Liver (tissue), 9 donors: Measurements from ENCODE around the gene RINT1. TPM values are rescaled to one million over a fixed set of nuclear protein-coding genes. Genes with fewer than 3 reads are reported as not detected.

Experiments used
- DNase-seq: peaks from one replicate; pipeline ENCODE4 v3.0.0-alpha.2; 2017; ENCODE audit warnings: low spot score
- H3K27ac ChIP-seq, 2 donors: one replicate each; pipeline ENCODE4 v1.7.0; 2013; ENCODE audit warnings: inconsistent platforms in 2 of 2, low read length in 2 of 2, control low read depth in 1 of 2, low read depth in 1 of 2, mild to moderate bottlenecking in 1 of 2
- H3K27me3 ChIP-seq, 4 donors: one replicate each; pipeline versions ENCODE4 v1.6.1 to v1.7.0; 2013; ENCODE audit warnings: low read length in 3 of 4, inconsistent platforms in 1 of 4, mild to moderate bottlenecking in 1 of 4, moderate library complexity in 1 of 4; ENCODE audit not compliant: control insufficient read depth in 4 of 4, insufficient read depth in 4 of 4
- H3K36me3 ChIP-seq, 4 donors: one replicate each; pipeline versions ENCODE4 v1.6.1 to v1.7.0; 2013; ENCODE audit warnings: low read length in 3 of 4, mild to moderate bottlenecking in 3 of 4, low read depth in 1 of 4, moderate library complexity in 1 of 4; ENCODE audit not compliant: control insufficient read depth in 4 of 4, insufficient read depth in 3 of 4
- H3K4me1 ChIP-seq, 4 donors: one replicate each; pipeline versions ENCODE4 v1.6.1 to v1.7.0; 2013; ENCODE audit warnings: low read length in 3 of 4, mild to moderate bottlenecking in 3 of 4, moderate library complexity in 1 of 4; ENCODE audit not compliant: control insufficient read depth in 4 of 4, insufficient read depth in 4 of 4
- H3K4me3 ChIP-seq, 3 donors: one replicate each; pipeline versions ENCODE4 v1.6.1 to v1.7.0; 2013; ENCODE audit warnings: low read length in 3 of 3, control low read depth in 1 of 3, low read depth in 1 of 3, mild to moderate bottlenecking in 1 of 3
- H3K9ac ChIP-seq, 2 donors: one replicate each; pipeline ENCODE4 v1.7.0; 2013; ENCODE audit warnings: low read length in 2 of 2, mild to moderate bottlenecking in 2 of 2, moderate library complexity in 2 of 2, control low read depth in 1 of 2, low read depth in 1 of 2
- H3K9me3 ChIP-seq, 4 donors: one replicate each; pipeline versions ENCODE4 v1.6.1 to v1.7.0; 2013; ENCODE audit warnings: low read length in 3 of 4; ENCODE audit not compliant: control insufficient read depth in 4 of 4
- EGR1 ChIP-seq, 2 donors: IDR thresholded peaks; 2 replicates each; pipeline ENCODE4 v1.6.1; 2016 to 2018; ENCODE audit warnings: antibody characterized with exemption in 2 of 2, low read depth in 2 of 2
- FOXA1 ChIP-seq: IDR thresholded peaks from 2 replicates; pipeline ENCODE4 v1.6.1; 2016; ENCODE audit warnings: antibody characterized with exemption
- FOXA2 ChIP-seq: IDR thresholded peaks from 2 replicates; pipeline ENCODE4 v1.6.1; 2016; ENCODE audit warnings: antibody characterized with exemption
- GABPA ChIP-seq, 2 donors: IDR thresholded peaks in 1 of 2; conservative IDR thresholded peaks in 1 of 2; 2 replicates each; pipeline ENCODE4 v1.6.1; 2016; ENCODE audit warnings: antibody characterized with exemption in 2 of 2, mild to moderate bottlenecking in 1 of 2, moderate library complexity in 1 of 2
- HNF4A ChIP-seq, 2 donors: conservative IDR thresholded peaks; 2 replicates each; pipeline ENCODE4 v1.6.1; 2016; ENCODE audit warnings: antibody characterized with exemption in 2 of 2, mild to moderate bottlenecking in 2 of 2
- HNF4G ChIP-seq: IDR thresholded peaks from 2 replicates; pipeline ENCODE4 v1.6.1; 2016; ENCODE audit warnings: antibody characterized with exemption
- JUND ChIP-seq, 2 donors: IDR thresholded peaks; 2 replicates each; pipeline ENCODE4 v1.6.1; 2016; ENCODE audit warnings: antibody characterized with exemption in 2 of 2
- NR2F2 ChIP-seq: IDR thresholded peaks from 2 replicates; pipeline ENCODE4 v1.6.1; 2016; ENCODE audit warnings: antibody characterized with exemption
- RAD21 ChIP-seq, 2 donors: IDR thresholded peaks; 2 replicates each; pipeline ENCODE4 v1.6.1; 2016; ENCODE audit warnings: antibody characterized with exemption in 2 of 2, mild to moderate bottlenecking in 2 of 2
- RXRA ChIP-seq, 2 donors: IDR thresholded peaks; 2 replicates each; pipeline ENCODE4 v1.6.1; 2017 to 2018; ENCODE audit warnings: antibody characterized with exemption in 2 of 2, mild to moderate bottlenecking in 1 of 2
- SP1 ChIP-seq: IDR thresholded peaks from 2 replicates; pipeline ENCODE4 v1.6.1; 2018; ENCODE audit warnings: antibody characterized with exemption, mild to moderate bottlenecking
- TAF1 ChIP-seq: conservative IDR thresholded peaks from 2 replicates; pipeline ENCODE4 v1.6.1; 2016; ENCODE audit warnings: antibody characterized with exemption, mild to moderate bottlenecking
- YY1 ChIP-seq: IDR thresholded peaks from 2 replicates; pipeline ENCODE4 v1.6.1; 2016; ENCODE audit warnings: antibody characterized with exemption, mild to moderate bottlenecking
- WGBS: extraction: QIAGEN DNeasy Blood & Tissue Kit; methylation state at CpG from one replicate; pipeline ENCODE4 v1.1.7; 2013; 5-methylcytosine and 5-hydroxymethylcytosine counted together
- polyA plus RNA-seq, 2 donors: library from polyadenylated mRNA; stranded (reverse) in 1 of 2; unstranded in 1 of 2; fragments of 200-250 nt in 1 of 2; fragments of >200 nt in 1 of 2; fragmentation: Nextera tagmentation in 1 of 2; extraction: Ambion mirVana in 1 of 2; gene quantifications; one replicate each; pipeline versions ENCODE4 v1.2.1 to v1.2.3, GENCODE V29; 2013 to 2015
- total RNA-seq, 2 donors: library from RNA; depleted of rRNA; stranded (reverse); fragments of >200 nt; gene quantifications; one replicate each; pipeline ENCODE4 v1.2.3, GENCODE V29; 2014
- TF ChIP-seq, protein P1 (sequence below): IDR thresholded peaks from 2 replicates; pipeline ENCODE4 v1.6.1; 2016; ENCODE audit warnings: antibody characterized with exemption
- TF ChIP-seq, protein P2 (sequence below): IDR thresholded peaks from 2 replicates; pipeline ENCODE4 v1.6.1; 2016; ENCODE audit warnings: antibody characterized with exemption
- TF ChIP-seq, protein P3 (sequence below): IDR thresholded peaks from 2 replicates; pipeline ENCODE4 v1.6.1; 2016; ENCODE audit warnings: antibody characterized with exemption
- TF ChIP-seq, protein P4 (sequence below): IDR thresholded peaks from 2 replicates; pipeline ENCODE4 v1.6.1; 2016; ENCODE audit warnings: antibody characterized with exemption, mild to moderate bottlenecking
- TF ChIP-seq, protein P5 (sequence below): fragments of 150-350 bp; IDR thresholded peaks from 2 replicates; pipeline ENCODE4 v1.5.1; 2017; ENCODE audit warnings: improper control_type of control experiment, low read depth, low read length; ENCODE audit not compliant: missing input control
- donor health status: healthy.
- donor health status: healthy.
- donor health status: healthy.
- donor health status: healthy.
- donor health status: healthy.

The RINT1 gene
- total and polyA plus RNA-seq, 4 donors = 4.5 to 10.9 (median 7.2) TPM

DNA sequence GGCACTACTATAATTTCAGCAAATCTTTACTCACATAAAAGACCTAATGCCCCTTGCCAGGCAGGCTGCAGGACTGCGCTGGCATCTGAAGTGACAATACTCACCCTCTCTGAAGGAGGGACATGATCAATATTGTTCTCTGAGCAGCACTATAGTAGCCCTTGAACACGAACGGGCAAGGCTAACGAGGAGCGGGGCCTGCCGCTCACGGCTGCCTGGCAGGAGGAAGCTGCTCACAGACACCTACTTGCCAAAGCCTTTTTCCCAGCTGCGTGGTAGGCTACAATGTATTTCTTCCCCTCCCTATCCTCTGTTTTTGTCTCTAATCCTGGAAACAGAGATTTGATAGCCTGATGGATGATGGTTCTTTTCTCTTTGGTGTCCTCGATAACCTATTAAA, 29.8 kb upstream of the RINT1 start:
- no peaks in the 10 kb centered on the region for H3K27me3 ChIP-seq
- no peaks in the 10 kb centered on the region for H3K9me3 ChIP-seq
- H3K4me1 ChIP-seq = no peaks in the 10 kb centered on the region
- TF ChIP-seq, protein P1, sequence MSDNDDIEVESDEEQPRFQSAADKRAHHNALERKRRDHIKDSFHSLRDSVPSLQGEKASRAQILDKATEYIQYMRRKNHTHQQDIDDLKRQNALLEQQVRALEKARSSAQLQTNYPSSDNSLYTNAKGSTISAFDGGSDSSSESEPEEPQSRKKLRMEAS = no peak
- TF ChIP-seq, protein P2, sequence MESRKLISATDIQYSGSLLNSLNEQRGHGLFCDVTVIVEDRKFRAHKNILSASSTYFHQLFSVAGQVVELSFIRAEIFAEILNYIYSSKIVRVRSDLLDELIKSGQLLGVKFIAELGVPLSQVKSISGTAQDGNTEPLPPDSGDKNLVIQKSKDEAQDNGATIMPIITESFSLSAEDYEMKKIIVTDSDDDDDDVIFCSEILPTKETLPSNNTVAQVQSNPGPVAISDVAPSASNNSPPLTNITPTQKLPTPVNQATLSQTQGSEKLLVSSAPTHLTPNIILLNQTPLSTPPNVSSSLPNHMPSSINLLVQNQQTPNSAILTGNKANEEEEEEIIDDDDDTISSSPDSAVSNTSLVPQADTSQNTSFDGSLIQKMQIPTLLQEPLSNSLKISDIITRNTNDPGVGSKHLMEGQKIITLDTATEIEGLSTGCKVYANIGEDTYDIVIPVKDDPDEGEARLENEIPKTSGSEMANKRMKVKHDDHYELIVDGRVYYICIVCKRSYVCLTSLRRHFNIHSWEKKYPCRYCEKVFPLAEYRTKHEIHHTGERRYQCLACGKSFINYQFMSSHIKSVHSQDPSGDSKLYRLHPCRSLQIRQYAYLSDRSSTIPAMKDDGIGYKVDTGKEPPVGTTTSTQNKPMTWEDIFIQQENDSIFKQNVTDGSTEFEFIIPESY = no peak
- TF ChIP-seq, protein P3, sequence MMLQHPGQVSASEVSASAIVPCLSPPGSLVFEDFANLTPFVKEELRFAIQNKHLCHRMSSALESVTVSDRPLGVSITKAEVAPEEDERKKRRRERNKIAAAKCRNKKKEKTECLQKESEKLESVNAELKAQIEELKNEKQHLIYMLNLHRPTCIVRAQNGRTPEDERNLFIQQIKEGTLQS = no peak
- no peak for TF ChIP-seq JUND (IDR thresholded peaks at IDR 0.05)
- TF ChIP-seq FOXA2 = no peak
- TF ChIP-seq, protein P4, sequence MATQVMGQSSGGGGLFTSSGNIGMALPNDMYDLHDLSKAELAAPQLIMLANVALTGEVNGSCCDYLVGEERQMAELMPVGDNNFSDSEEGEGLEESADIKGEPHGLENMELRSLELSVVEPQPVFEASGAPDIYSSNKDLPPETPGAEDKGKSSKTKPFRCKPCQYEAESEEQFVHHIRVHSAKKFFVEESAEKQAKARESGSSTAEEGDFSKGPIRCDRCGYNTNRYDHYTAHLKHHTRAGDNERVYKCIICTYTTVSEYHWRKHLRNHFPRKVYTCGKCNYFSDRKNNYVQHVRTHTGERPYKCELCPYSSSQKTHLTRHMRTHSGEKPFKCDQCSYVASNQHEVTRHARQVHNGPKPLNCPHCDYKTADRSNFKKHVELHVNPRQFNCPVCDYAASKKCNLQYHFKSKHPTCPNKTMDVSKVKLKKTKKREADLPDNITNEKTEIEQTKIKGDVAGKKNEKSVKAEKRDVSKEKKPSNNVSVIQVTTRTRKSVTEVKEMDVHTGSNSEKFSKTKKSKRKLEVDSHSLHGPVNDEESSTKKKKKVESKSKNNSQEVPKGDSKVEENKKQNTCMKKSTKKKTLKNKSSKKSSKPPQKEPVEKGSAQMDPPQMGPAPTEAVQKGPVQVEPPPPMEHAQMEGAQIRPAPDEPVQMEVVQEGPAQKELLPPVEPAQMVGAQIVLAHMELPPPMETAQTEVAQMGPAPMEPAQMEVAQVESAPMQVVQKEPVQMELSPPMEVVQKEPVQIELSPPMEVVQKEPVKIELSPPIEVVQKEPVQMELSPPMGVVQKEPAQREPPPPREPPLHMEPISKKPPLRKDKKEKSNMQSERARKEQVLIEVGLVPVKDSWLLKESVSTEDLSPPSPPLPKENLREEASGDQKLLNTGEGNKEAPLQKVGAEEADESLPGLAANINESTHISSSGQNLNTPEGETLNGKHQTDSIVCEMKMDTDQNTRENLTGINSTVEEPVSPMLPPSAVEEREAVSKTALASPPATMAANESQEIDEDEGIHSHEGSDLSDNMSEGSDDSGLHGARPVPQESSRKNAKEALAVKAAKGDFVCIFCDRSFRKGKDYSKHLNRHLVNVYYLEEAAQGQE = no peak
- TF ChIP-seq HNF4G = no peak
- no peak for TF ChIP-seq HNF4A (conservative IDR thresholded peaks at IDR 0.05)
- no peak for TF ChIP-seq YY1
- no peak for TF ChIP-seq NR2F2
- TF ChIP-seq FOXA1 = no peak
- no peak for TF ChIP-seq RAD21 (IDR thresholded peaks at IDR 0.05)
- TF ChIP-seq GABPA (IDR thresholded peaks at IDR 0.05 in 1 of 2, conservative IDR thresholded peaks at IDR 0.05 in 1 of 2) = no peak
- TF ChIP-seq, protein P5, sequence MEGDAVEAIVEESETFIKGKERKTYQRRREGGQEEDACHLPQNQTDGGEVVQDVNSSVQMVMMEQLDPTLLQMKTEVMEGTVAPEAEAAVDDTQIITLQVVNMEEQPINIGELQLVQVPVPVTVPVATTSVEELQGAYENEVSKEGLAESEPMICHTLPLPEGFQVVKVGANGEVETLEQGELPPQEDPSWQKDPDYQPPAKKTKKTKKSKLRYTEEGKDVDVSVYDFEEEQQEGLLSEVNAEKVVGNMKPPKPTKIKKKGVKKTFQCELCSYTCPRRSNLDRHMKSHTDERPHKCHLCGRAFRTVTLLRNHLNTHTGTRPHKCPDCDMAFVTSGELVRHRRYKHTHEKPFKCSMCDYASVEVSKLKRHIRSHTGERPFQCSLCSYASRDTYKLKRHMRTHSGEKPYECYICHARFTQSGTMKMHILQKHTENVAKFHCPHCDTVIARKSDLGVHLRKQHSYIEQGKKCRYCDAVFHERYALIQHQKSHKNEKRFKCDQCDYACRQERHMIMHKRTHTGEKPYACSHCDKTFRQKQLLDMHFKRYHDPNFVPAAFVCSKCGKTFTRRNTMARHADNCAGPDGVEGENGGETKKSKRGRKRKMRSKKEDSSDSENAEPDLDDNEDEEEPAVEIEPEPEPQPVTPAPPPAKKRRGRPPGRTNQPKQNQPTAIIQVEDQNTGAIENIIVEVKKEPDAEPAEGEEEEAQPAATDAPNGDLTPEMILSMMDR = no peak
- TF ChIP-seq RXRA (IDR thresholded peaks at IDR 0.05) = no peak
- TF ChIP-seq TAF1 = no peak
- H3K27ac ChIP-seq = no peak overlapping the region
- peaks cover 3 to 6% (median 4%) of the 10 kb centered on the region in 4 donors for H3K36me3 ChIP-seq
- 96% methylated on average over 9 of the region's 9 CpGs for WGBS
- DNase-seq = no peak
- H3K9ac ChIP-seq = no peak overlapping the region
- no peak overlapping the region for H3K4me3 ChIP-seq

DNA sequence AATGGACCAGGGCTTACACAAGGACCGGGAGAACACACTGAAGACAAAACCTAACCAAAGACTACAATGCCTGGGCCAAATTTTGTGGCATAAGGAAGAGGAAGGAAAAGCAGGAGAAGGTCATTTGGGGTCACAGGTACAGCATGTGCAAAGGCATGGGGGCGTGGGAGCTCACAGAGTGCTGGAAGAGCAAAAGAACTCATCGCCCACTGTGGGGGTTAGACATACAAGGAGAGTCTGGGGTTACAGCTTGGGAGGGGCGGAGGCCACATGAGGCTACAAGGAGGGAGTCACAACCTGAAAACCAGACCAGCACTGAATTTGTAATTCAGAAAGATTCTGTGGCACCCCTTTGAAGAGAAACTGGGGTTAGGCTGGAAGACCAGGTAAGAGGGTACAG, 19.6 kb upstream of the RINT1 start:
- no peaks in the 10 kb centered on the region for H3K4me1 ChIP-seq
- TF ChIP-seq RAD21 (IDR thresholded peaks at IDR 0.05) (no peak), SP1 (no peak), EGR1 (IDR thresholded peaks at IDR 0.05; ENCODE audit: low read depth in 2 of 2) (no peak), TAF1 (no peak), RXRA (IDR thresholded peaks at IDR 0.05) (no peak), FOXA2 (no peak), HNF4G (no peak)
- TF ChIP-seq, protein P4 = no peak
- TF ChIP-seq, protein P5 = no peak
- WGBS = 91% methylated on average over 4 of the region's 4 CpGs
- H3K9ac ChIP-seq = no peak overlapping the region
- H3K9me3 ChIP-seq = no peaks in the 10 kb centered on the region
- no peak overlapping the region for H3K4me3 ChIP-seq
- no peak for DNase-seq
- no peaks in the 10 kb centered on the region for H3K36me3 ChIP-seq
- no peak overlapping the region for H3K27ac ChIP-seq
- H3K27me3 ChIP-seq = no peaks in the 10 kb centered on the region
